SK-N-SH (cell line): Measurements from ENCODE around the gene MYLK2. TPM values are rescaled to one million over a fixed set of nuclear protein-coding genes. Genes with fewer than 3 reads are reported as not detected.
A peak's percentile ranks its signal among the peaks of the same experiment; 100 is the strongest.

Experiments used
- CTCF ChIA-PET: fragments of 300-600, 350-600 bp; formaldehyde crosslinking; extraction: SDS; loops from one replicate; lab custom pipeline; 2021; lab: Yijun Ruan, JAX
- POLR2A ChIA-PET: fragments of 350-600 bp; sonication (Branson Sonifier 250); formaldehyde crosslinking; extraction: SDS; loops from one replicate; lab custom pipeline; 2020; ENCODE audit warnings: antibody characterized with exemption, inconsistent platforms; lab: Yijun Ruan, JAX
- DNase-seq: peaks from one replicate; pipeline ENCODE4 v3.0.0; 2012
- H2AFZ ChIP-seq: fragments of 200-600 bp; sonication (generic); 2 replicates; pipeline ENCODE4 v1.8.1; 2016; ENCODE audit warnings: antibody characterized with exemption, mild to moderate bottlenecking, low read depth
- H3F3A ChIP-seq: fragments of 200-600 bp; sonication (generic); replicated peaks from 2 replicates; pipeline ENCODE3; 2016; ENCODE audit warnings: antibody characterized with exemption, mild to moderate bottlenecking; ENCODE audit not compliant: insufficient read depth
- H3K27ac ChIP-seq, 2 experiments: fragments of 200-500 bp in 1 of 2; fragments of 200-600 bp in 1 of 2; sonication (Bioruptor generic) in 1 of 2; sonication (generic), shearing (Covaris generic) in 1 of 2; 2 replicates each; pipeline versions ENCODE4 v1.5.1 to v1.6.1; 2014 to 2016; ENCODE audit warnings: low read depth in 2 of 2, inconsistent platforms in 1 of 2, low read length in 1 of 2, mild to moderate bottlenecking in 1 of 2, mixed read lengths in 1 of 2
- H3K27me3 ChIP-seq: fragments of 200-600 bp; sonication (generic), shearing (Covaris generic); 2 replicates; pipeline ENCODE4 v1.6.1; 2016; ENCODE audit warnings: mixed run types; ENCODE audit not compliant: insufficient read depth
- H3K36me3 ChIP-seq, 2 experiments: fragments of 200-500 bp in 1 of 2; fragments of 200-600 bp in 1 of 2; sonication (Bioruptor generic) in 1 of 2; sonication (generic) in 1 of 2; replicated peaks in 1 of 2; 2 replicates each; pipeline versions ENCODE3 to v1.5.1; 2014 to 2016; ENCODE audit warnings: low read length in 1 of 2, mild to moderate bottlenecking in 1 of 2; ENCODE audit not compliant: insufficient read depth in 2 of 2, control insufficient read depth in 1 of 2
- H3K4me1 ChIP-seq, 2 experiments: fragments of 200-500 bp in 1 of 2; fragments of 200-600 bp in 1 of 2; sonication (Bioruptor generic) in 1 of 2; sonication (generic), shearing (Covaris generic) in 1 of 2; 2 replicates each; pipeline versions ENCODE4 v1.5.1 to v1.6.1; 2014 to 2016; ENCODE audit warnings: low read depth in 1 of 2, low read length in 1 of 2, mixed run types in 1 of 2; ENCODE audit not compliant: insufficient read depth in 2 of 2, control insufficient read depth in 1 of 2
- H3K4me2 ChIP-seq: fragments of 200-600 bp; sonication (generic), shearing (Covaris generic); 2 replicates; pipeline ENCODE4 v1.6.1; 2017; ENCODE audit warnings: mixed run types
- H3K4me3 ChIP-seq, 2 experiments: fragments of 200-500 bp in 1 of 2; fragments of 200-600 bp in 1 of 2; sonication (Bioruptor generic) in 1 of 2; sonication (generic), shearing (Covaris generic) in 1 of 2; 2 replicates each; pipeline versions ENCODE4 v1.5.1 to v1.8.1; 2014 to 2016; ENCODE audit warnings: low read depth in 2 of 2, inconsistent platforms in 1 of 2, low read length in 1 of 2, mild to moderate bottlenecking in 1 of 2, mixed read lengths in 1 of 2, moderate library complexity in 1 of 2
- H3K79me2 ChIP-seq: fragments of 200-600 bp; sonication (generic); 2 replicates; pipeline ENCODE4 v1.8.1; 2017; ENCODE audit warnings: mild to moderate bottlenecking; ENCODE audit not compliant: insufficient read depth
- H3K9ac ChIP-seq: fragments of 200-600 bp; sonication (generic); 2 replicates; pipeline ENCODE4 v1.6.1; 2017; ENCODE audit warnings: mixed run types
- H3K9me2 ChIP-seq: fragments of 200-600 bp; sonication (generic); 2 replicates; pipeline ENCODE4 v1.6.1; 2017; ENCODE audit warnings: mixed run types
- H3K9me3 ChIP-seq: fragments of 200-600 bp; sonication (generic); 2 replicates; pipeline ENCODE4 v1.6.1; 2017; ENCODE audit warnings: mixed run types, mild to moderate bottlenecking, moderate library complexity
- H4K20me1 ChIP-seq: fragments of 200-600 bp; sonication (generic); 2 replicates; pipeline ENCODE4 v1.6.1; 2017; ENCODE audit warnings: mild to moderate bottlenecking, mixed run types; ENCODE audit not compliant: insufficient read depth
- FOSL2 ChIP-seq: IDR thresholded peaks from 2 replicates; pipeline ENCODE4 v1.4.0; 2012; ENCODE audit warnings: low read depth, mild to moderate bottlenecking, moderate library complexity, borderline replicate concordance
- GABPA ChIP-seq: IDR thresholded peaks from 2 replicates; pipeline ENCODE4 v1.4.0; 2012; ENCODE audit warnings: low read depth, mild to moderate bottlenecking
- GATA2 ChIP-seq: sonication (generic); formaldehyde crosslinking; IDR thresholded peaks from 2 replicates; pipeline ENCODE4 v1.5.0; 2020; ENCODE audit warnings: mild to moderate bottlenecking, missing genetic modification reagents
- JUND ChIP-seq: IDR thresholded peaks from 2 replicates; pipeline ENCODE4 v1.4.0; 2012
- MAX ChIP-seq: IDR thresholded peaks from 2 replicates; pipeline ENCODE4 v1.4.0; 2012; ENCODE audit warnings: low read depth
- NRF1 ChIP-seq: IDR thresholded peaks from 2 replicates; pipeline ENCODE4 v1.6.1; 2012; ENCODE audit warnings: low read depth, mild to moderate bottlenecking, low read length
- PBX3 ChIP-seq: IDR thresholded peaks from 2 replicates; pipeline ENCODE4; 2012
- POLR2AphosphoS5 ChIP-seq: IDR thresholded peaks from 2 replicates; pipeline ENCODE4 v1.6.1; 2012; ENCODE audit warnings: low read depth, low read length
- RAD21 ChIP-seq: IDR thresholded peaks from 2 replicates; pipeline ENCODE4 v1.6.1; 2012; ENCODE audit warnings: mild to moderate bottlenecking, low read length
- REST ChIP-seq: IDR thresholded peaks from 2 replicates; pipeline ENCODE4 v1.6.1; 2012; ENCODE audit warnings: mild to moderate bottlenecking, low read depth, low read length, moderate library complexity
- RFX5 ChIP-seq: IDR thresholded peaks from 2 replicates; pipeline ENCODE4 v1.6.1; 2012; ENCODE audit warnings: mild to moderate bottlenecking, improper control_type of control experiment, low read length
- TAF1 ChIP-seq: IDR thresholded peaks from 2 replicates; pipeline ENCODE4 v1.6.1; 2012; ENCODE audit warnings: low read depth, mild to moderate bottlenecking, low read length, moderate library complexity, borderline replicate concordance
- YY1 ChIP-seq: IDR thresholded peaks from 2 replicates; pipeline ENCODE4 v1.4.0; 2012; ENCODE audit warnings: low read depth, mild to moderate bottlenecking
- WGBS: methylation state at CpG from one replicate; pipeline ENCODE4 v1.1.6; 2017; ENCODE audit warnings: low lambda C conversion rate; 5-methylcytosine and 5-hydroxymethylcytosine counted together
- polyA plus RNA-seq, 3 experiments: library from polyadenylated mRNA; depleted of rRNA; stranded (reverse); fragments of >200 nt; gene quantifications; 2 replicates each; pipeline ENCODE4 v1.2.3, GENCODE V29; 2012

The MYLK2 gene
- polyA plus RNA-seq, 1 of the 3 experiments (the other 2 are of a cell fraction) = 0.21 TPM

GRCh38 chr20:31844737-31845299 lies 25.7 kb downstream of the MYLK2 start:
- H3K4me2 ChIP-seq = no peak overlapping the region
- no peaks in the 10 kb centered on the region for H3K79me2 ChIP-seq
- H3K4me1 ChIP-seq = peaks cover 25 to 31% of the 10 kb centered on the region in 2 experiments; a peak in 3 of 4 replicates
- ChIA-PET CTCF (interaction anchor here (0.6 to 15.5 kb wide), 10 partner anchors 10 to 282 kb away, joined by 3 to 174 read pairs (median 9); no protein-coding TSS in a partner anchor), POLR2A (no interaction called here)
- H2AFZ ChIP-seq = no peak overlapping the region
- WGBS = 98% methylated on average over 7 of the region's 28 CpGs
- H3K9ac ChIP-seq = no peak overlapping the region
- peaks cover 7% of the 10 kb centered on the region for H3F3A ChIP-seq
- TF ChIP-seq MAX = no peak
- no peak for TF ChIP-seq JUND
- TF ChIP-seq REST = no peak
- TF ChIP-seq GATA2 = no peak
- no peak for TF ChIP-seq PBX3
- TF ChIP-seq POLR2AphosphoS5 = no peak
- TF ChIP-seq NRF1 = no peak
- H3K4me3 ChIP-seq = no peak overlapping the region
- no peaks in the 10 kb centered on the region for H3K9me2 ChIP-seq
- no peaks in the 10 kb centered on the region for H3K9me3 ChIP-seq
- no peak for DNase-seq
- H3K27me3 ChIP-seq = no peaks in the 10 kb centered on the region; the same call in 1 of the 2 replicates
- H3K36me3 ChIP-seq = no peaks in the 10 kb centered on the region
- H3K27ac ChIP-seq = no peak overlapping the region
- no peaks in the 10 kb centered on the region for H4K20me1 ChIP-seq

DNA sequence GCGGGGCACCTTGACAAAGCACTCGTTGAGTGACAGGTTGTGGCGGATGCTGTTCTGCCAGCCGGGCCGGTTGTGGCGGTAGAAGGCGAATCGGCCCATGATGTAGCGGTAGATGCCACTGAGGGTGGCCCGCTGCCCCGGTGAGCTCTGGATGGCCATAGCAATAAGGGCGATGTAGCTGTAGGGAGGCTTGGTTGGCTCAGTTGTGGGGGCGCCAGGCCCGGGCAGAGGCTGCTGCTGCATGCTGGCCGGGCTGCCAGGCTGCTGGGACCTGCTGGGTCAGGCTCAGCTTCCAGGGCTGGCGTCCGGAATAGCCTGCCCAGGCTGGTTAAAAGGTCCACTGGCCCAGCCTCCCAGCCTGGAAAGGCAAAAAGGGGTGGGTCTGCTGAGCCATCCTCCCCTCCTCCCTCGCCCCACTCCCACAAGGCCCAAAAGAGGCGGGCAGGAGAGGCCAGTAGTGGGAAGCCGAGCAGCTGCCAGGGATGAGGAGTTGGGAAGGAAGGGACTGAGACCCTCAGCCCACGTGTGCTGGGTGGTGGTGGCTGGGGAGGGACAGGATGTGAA lies 26.2 kb downstream of the MYLK2 start, which contains the start of gene FOXS1:
FOXS1 (minus strand) TSS at position 305 of the 564 bp plus-strand sequence; CDS start at position 243, 62 bp downstream.
- TF ChIP-seq NRF1 = no peak
- no peak for TF ChIP-seq TAF1
- TF ChIP-seq RAD21 = no peak
- no peak for TF ChIP-seq YY1
- no peak for TF ChIP-seq RFX5
- no peak for TF ChIP-seq FOSL2
- no peak for TF ChIP-seq GABPA
- Histone ChIP-seq H3K9ac (no peak within 1 kb of the TSS), H3K9me2 (no peaks in the 10 kb centered on the region), H3K36me3 (no peaks in the 10 kb centered on the region), H3K4me2 (no peak within 1 kb of the TSS; the same call in 1 of the 2 replicates), H3K4me3 (peak within 1 kb of the TSS in 1 of 2 experiments; percentile 53; a peak in 1 of 4 replicates), H3K4me1 (peaks cover 25 to 31% of the 10 kb centered on the region in 2 experiments; a peak in 3 of 4 replicates), H3K79me2 (no peaks in the 10 kb centered on the region), H3K9me3 (no peaks in the 10 kb centered on the region), H3K27ac (no peak within 1 kb of the TSS), H3K27me3 (no peaks in the 10 kb centered on the region; the same call in 1 of the 2 replicates), H3F3A (peaks cover 7% of the 10 kb centered on the region), H4K20me1 (no peaks in the 10 kb centered on the region), H2AFZ (no peak within 1 kb of the TSS)
- ChIA-PET CTCF (interaction anchor here (0.6 to 15.5 kb wide), 13 partner anchors 10 to 1052 kb away, joined by 3 to 174 read pairs (median 7); no protein-coding TSS in a partner anchor), POLR2A (no interaction called here)
- DNase-seq = no peak
- 70% methylated on average over 8 of the region's 21 CpGs for WGBS
